EL (cell line): Measurements from ENCODE around the gene NECTIN3.
A peak's percentile ranks its signal among the peaks of the same experiment; 100 is the strongest.

Experiments used
- DNase-seq: peaks from one replicate; pipeline ENCODE4 v3.0.0-alpha.2; 2016

NECTIN3 gene

GRCh38 chr3:111210003-111210711 lies 138.5 kb downstream of the NECTIN3 start:
- DNase-seq, result peak; percentile 85

- no peak for DNase-seq
These were observed 139.4 kb downstream of the NECTIN3 start for GRCh38 chr3:111210866-111211564.

GRCh38 chr3:111212511-111212910 lies 140.9 kb downstream of the NECTIN3 start:
- DNase-seq, result no peak

- peak; percentile 59 for DNase-seq
These were observed 143.9 kb downstream of the NECTIN3 start for GRCh38 chr3:111215481-111215880.

GRCh38 chr3:111218615-111219014 lies 147.0 kb downstream of the NECTIN3 start:
- no peak for DNase-seq

GRCh38 chr3:111227216-111227615 lies 155.6 kb downstream of the NECTIN3 start:
- peak; percentile 70 for DNase-seq

GRCh38 chr3:111229301-111229700 lies 157.7 kb downstream of the NECTIN3 start:
- DNase-seq, result no peak

GRCh38 chr3:111236836-111237713 lies 165.5 kb downstream of the NECTIN3 start:
- DNase-seq, result peak; percentile 73

- peak; percentile 38 for DNase-seq
These were observed 166.3 kb downstream of the NECTIN3 start for GRCh38 chr3:111237946-111238345.

- no peak for DNase-seq
These were observed 167.3 kb downstream of the NECTIN3 start for GRCh38 chr3:111238885-111239284.

GRCh38 chr3:111241960-111242359 lies 170.3 kb downstream of the NECTIN3 start:
- DNase-seq, result no peak
